ENCODE data around the gene RHBDF2.
"Not testable (repeated sequence)": the region's sequence is repeated elsewhere in the genome, so short reads cannot be mapped to it uniquely, and the experiment has no call there.

Gene RHBDF2

GRCh38 chr17:76525513-76525833 lies 24.2 kb upstream of the RHBDF2 start:
- DNase-seq: not testable (repeated sequence)

DNA sequence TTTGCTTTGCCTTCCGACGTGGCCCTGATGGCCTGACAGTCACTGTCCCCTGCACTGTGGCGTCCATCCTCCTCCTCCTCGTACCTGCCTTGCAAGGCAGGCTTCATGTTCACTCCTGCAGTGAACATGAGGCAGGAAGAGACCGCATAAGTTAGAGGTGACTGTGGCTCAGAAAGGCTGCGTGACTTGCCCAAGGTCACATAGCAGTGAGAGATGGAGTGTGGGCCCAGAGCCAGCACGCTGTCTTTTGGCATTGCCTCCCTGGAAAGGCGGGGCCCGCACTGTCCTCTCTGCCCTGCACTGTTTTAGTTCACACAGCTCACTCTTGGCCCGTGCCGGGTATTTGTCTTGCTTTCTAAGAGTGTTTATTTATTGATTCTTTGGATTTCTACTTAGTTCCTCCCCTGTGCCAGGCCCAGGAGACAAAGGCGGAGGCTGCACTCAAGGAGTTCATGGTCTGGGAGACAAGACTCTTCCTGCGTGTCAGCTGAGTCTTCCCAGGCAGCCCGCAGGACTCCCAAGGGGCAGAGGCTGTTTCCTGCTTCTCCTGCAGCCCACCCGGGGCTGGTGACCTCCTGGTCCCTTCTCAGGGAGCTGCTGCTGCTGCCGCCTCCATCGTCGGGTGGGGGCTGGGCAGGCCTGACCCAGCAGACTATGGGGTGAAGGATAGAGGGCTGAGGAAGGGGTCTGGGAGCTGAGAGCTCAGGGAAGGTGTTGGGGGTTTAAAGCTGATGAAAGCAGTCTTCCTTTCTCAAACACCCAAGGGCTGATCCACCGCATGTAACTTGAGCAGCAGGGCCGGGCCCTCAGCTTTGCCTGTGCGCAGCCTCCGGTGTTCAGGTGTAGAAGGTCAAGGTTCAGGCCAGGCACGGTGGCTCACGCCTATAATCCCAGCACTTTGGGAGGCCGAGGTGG lies 23.6 kb upstream of the RHBDF2 start:
- DNase-seq: no peak

- peak in 42 of 56 donors; percentile 16 to 81 (median 47) for DNase-seq
Measured at GRCh38 chr17:76523084-76524037, 22.1 kb upstream of the RHBDF2 start.

GRCh38 chr17:76521683-76522082 lies 20.5 kb upstream of the RHBDF2 start:
- not testable (repeated sequence) for DNase-seq

- no peak for DNase-seq
Measured at GRCh38 chr17:76521262-76521661, 20.0 kb upstream of the RHBDF2 start.

- no peak for DNase-seq
Measured at GRCh38 chr17:76519048-76519966, 18.1 kb upstream of the RHBDF2 start.

- no peak for DNase-seq
Measured at GRCh38 chr17:76517638-76518038, 16.4 kb upstream of the RHBDF2 start.

- peak in 4 of 56 donors; percentile 22 to 55 (median 44) for DNase-seq
Measured at GRCh38 chr17:76515274-76515949, 14.2 kb upstream of the RHBDF2 start.

DNA sequence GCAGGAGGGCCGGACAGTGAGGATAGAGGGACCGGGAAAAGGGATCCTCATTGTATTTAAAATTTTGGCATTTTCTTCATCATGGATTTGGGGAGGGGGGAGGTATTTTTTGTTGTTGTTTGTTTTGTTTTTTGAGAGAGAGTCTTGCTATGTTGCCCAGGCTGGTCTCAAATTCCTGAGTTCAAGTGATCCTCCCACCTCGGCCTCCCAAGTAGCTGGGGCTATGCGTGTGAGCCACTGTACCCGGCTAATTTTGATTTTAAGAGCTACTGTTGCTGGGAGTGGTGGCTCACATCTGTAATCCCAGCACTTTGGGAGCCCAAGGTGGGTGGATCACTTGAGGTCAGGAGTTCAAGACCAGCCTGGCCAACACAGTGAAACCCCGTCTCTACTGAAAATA lies 13.1 kb upstream of the RHBDF2 start:
- not testable (repeated sequence) for DNase-seq

DNA sequence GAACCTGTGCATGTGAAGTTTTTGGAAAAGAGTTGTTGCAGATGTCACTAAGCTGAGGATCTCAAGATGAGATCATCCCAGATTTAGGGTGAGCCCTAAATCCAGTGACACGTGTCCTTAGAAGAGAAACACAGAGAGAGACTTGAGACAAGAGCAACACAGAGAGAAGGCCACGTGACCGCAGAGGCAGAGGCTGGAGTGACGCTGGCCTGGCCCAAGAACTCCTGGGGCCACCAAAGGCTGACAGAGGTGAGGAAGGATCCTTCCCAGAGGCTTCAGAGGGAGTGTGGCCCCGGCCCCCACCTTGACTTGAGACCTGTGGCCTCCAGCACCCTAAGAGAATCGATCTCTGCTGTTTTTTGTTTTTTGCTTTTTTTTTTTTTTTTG lies 12.1 kb upstream of the RHBDF2 start:
- DNase-seq: no peak

GRCh38 chr17:76512366-76513305 lies 11.4 kb upstream of the RHBDF2 start:
- no peak for DNase-seq

DNA sequence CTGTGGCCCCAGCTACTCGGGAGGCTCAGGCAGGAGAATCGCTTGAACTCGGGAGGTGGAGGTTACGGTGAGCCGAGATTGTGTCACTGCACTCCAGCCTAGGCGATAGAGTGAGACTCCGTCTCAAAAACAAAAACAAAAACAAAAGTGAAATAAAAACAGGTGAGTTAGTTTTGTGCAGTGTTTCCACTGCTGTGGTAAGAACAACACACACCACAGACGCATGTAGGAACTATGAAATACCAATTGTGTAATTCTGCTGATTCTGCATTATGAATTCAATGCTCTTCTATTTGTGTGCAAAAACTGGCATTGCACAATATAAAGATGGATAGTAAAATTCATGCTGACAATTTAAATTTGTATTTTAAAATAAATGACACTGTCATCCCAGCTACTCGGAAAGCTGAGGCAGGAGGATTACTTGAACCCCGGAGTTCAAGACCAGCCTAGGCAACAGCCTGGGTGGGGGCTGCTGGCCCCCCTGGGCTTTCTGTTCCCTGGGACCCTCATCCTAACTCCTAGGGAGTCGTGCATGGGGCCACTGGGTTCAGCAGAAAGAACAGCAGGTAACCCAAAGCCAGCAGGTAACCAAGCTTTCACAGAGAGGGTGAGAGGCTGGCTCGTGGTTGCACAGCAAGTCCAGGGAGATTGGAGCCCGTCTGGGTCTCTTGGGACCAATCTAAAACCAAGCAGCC lies 10.6 kb upstream of the RHBDF2 start:
- no peak for DNase-seq

GRCh38 chr17:76510831-76511244 lies 9.6 kb upstream of the RHBDF2 start:
- no peak for DNase-seq

GRCh38 chr17:76508472-76509063 lies 7.3 kb upstream of the RHBDF2 start:
- DNase-seq: not testable (repeated sequence)

DNA sequence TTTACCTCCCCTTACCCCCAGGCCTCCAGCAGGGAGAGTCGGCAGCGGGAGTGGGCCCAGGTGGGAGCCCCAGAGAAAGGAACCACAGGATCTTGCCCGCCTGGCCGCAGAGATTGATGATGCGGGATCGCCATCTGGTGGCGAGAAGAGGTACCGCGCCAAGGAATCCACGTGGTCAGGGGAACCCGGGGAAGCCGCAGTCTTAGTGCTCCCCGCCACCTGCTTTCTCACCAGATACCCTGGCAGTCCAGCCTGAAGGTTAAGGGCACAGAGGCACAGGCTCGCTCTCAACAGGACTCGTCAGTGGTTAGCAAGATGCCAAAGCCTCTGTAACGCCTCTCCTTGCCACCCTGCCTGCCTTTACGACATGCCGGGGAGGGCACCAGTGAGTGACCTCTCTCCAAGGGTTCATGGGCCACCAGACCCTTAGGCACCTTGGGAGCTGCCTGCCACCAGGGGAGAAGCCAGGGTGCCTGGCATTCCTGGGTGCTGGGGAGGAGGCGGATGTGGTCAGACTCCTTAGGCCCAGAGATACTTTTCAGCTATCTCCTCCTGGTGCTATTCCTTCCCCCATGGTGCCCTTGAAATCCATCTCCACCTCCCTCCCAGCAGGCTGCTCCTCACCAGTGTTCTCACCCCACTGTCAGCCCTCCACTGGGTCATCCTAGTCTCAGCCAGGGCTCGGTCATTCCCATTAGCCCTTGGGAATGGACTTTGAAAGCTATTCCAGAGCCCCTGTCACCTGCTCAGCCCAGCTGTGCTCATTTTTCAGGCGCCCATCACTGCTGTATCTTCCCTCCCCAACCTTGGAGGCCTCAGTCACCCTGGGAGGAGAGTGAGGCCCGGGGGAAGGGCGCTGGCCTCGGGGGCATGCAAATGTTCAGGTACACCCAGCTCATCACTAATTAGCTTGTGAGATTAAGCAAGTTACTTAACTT lies 5.5 kb upstream of the RHBDF2 start:
- DNase-seq: peak in 52 of 56 donors; percentile 29 to 90 (median 68)

- DNase-seq: peak in 1 of 56 donors; percentile 59
Measured at GRCh38 chr17:76504117-76504516, 2.9 kb upstream of the RHBDF2 start.
